Stimulated activated CD4-positive, alpha-beta T cell treated with anti-CD3 and anti-CD28 coated beads, Interleukin-15, amount 100 ng/mL, for 1 hour (primary cell): ENCODE data around the gene INTS14.
"Not testable (repeated sequence)": the region's sequence is repeated elsewhere in the genome, so short reads cannot be mapped to it uniquely, and the experiment has no call there.

Experiments used
- DNase-seq, 2 donors: peaks; one replicate each; pipeline ENCODE4 v3.0.0-alpha.2; 2020; ENCODE audit warnings: low read depth in 1 of 2, low spot score in 1 of 2

Gene INTS14

DNA sequence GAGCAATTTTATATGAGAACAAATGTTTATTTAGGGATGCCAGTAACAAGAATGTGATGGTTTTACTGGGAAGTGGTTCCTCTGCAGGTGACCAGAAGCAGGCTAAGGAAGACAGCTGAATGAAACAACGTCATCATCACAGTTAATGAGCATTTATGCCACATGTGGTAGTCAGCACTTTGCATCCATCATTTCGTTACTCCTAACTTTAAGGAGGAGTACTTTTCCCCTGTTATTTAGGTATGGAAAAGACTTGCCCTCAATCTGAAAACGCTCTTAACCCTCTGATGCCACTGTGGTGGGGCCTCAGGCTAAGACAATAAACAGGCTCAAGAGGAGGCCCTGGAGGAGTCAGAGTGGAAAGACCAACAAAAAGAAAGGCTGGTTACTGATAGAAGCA lies 31.2 kb downstream of the INTS14 start:
- no peak for DNase-seq

DNA sequence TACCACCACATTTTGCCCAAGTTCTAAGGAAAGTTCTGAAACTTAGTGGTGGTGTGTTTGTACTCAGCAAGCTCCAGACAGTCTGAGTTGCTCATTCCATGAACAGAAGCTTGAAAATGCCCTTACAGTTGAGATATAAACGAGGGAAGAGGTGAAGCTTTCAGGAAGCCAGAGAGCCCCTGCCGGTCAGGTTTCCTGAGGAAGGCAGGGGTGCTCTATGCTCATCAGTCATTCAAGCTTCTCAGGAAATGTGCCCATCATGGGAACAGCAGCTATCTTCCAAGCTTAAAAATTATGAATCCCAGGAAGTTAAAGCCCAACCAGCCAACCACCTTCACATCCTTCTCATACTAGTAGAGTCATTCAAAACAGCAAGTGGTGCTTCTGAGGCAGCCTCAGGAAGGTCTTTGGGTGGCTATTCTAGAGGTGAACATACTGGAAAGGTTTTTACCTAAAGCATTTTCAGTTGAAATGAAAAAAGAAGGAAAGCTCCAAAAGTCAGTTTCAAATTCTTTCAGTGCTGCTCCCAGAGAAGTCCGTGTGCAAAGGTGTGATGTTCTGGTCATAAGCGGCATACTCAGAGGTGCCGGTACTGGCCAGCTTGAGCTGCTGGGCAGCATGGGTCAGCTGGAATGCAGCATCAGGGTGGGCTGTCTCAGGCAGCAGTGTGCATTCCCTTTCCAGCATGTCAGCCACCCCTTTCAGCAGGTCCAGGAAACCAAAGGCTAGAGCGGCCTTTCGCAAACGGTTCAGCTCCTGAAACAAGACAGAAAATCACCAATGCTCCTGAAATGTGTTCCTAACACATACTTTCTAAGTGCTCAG lies 31.8 kb downstream of the INTS14 start:
- no peak for DNase-seq

DNA sequence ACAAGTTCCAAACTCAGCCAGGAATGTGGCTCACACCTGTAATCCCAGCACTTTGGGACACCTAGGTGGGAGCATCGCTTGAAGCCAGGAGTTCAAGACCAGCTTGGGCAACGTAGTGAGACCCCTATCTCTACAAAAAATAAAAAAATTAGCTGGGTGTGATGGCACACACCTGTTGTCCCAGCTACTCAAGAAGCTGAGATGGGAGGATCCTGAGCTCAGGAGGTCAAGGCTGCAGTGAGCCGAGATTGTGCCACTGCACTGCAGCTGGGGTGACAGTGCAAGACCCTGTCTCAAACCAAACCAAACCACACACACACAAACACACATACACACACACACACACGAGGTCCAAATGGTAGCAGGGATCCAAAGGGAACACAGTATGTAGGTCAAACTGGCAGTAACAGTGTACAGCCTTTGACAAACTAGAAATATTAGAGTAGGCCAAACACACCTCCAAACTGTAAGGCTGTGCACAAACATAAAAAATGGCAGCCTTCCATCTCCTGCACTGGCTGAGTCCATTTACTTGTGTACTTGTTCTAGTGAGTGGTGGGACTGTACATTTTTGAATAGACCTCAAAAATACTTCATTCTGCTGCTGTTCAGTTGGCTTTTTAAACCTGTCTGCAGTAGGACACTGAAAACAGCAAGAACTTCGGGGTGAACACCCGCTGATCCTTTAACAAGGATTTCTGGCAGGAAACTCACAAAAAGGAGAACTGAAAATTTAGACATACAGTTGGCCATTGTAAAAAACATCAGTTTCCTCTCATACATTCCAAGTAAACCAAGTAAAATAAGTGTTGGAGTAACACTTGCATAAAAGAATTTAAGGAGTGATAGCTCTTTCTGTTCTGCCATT lies 33.6 kb downstream of the INTS14 start:
- DNase-seq: no peak

DNA sequence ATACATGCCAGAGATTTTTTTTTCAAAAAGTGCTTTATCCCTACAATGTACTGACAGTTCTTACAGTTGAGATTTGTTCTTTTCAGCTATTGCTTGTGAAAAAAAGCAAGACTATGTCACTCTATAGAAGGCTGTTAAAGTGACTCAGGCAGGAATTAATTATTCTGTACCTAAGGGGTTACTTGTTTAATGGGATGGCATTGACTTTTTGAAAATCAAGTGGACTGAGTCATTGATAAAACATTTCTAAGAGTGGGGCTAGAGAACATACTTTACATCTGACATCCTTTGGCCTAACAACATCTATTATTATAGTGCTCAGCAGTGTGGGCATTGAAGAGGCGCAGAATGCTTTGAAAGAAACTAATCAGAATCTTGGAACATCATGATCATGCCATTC lies 34.3 kb downstream of the INTS14 start:
- DNase-seq: no peak

DNA sequence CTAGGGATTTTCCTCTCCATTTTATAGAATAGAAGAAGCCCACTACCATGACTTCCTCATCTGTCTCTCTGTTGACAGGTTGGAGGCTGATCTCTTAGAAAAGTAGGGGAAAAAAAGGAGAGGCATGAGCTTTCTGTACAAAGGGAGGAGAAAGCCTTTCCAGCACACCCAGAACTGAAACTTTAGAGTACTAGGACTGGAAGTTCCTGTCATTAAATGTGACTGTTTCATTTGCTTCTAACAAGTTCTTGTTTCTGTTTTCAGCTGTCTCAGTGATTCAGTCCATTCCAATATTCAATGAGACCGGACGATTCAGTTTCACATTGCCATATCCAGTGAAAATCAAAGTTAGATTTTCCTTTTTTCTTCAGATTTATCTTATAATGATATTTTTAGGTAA lies 39.0 kb downstream of the INTS14 start:
- no peak for DNase-seq

DNA sequence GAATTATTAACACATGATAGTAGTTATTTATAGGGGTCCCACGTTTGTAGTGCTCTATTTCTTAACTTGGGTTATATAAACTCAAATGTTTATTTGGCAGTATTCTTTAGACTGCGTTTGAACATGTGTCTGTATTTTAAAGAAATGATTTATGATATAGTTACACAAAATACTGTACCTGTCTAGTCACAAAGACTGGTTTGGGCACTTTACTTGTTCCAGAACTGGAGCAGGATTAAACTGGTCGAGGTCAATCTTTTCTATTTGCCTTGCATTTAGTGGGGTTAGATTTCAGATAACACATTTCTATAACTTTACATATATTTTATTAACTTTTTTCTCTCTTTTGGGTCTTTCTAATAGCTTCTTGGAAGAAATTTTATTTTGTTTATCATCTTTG lies 41.2 kb downstream of the INTS14 start:
- no peak for DNase-seq

DNA sequence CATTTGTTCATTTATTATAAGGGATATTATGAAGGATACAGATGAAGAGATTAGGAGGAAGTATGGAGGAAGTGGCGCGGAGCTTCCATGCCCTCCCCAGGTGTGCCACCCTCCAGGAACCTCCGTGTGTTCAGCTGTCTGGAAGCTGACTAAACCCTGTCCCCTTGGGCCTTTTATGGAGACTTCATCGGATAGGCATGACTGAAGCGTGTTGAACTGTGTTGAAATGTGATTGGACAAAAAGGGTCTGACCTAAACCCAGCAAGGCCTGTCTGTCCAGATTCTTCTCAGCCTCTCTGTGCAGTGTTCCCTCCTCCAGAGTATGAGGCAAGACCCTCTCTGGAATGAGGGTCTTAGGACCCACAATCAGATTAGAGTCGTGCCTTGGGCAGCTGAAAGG lies 49.0 kb downstream of the INTS14 start:
- DNase-seq: no peak

DNA sequence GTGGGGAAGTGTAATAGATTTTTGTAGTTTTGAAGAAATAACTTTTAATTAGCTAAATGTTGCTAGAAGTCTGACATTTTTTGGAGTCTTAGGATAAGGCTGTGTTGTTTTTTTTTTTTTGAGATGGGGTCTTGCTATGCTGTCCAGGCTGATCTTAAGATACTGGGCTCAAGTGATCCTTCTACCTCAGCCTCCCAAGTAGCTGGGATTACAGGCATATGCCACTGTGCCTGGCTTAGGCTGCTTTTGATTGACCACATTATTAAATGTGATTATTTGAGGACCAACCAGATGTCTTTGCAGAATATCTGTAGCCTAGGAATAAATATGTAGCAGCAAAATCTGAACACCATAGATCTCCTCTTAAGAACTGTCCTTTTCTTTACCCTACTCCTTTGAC lies 51.0 kb downstream of the INTS14 start:
- DNase-seq: no peak

DNA sequence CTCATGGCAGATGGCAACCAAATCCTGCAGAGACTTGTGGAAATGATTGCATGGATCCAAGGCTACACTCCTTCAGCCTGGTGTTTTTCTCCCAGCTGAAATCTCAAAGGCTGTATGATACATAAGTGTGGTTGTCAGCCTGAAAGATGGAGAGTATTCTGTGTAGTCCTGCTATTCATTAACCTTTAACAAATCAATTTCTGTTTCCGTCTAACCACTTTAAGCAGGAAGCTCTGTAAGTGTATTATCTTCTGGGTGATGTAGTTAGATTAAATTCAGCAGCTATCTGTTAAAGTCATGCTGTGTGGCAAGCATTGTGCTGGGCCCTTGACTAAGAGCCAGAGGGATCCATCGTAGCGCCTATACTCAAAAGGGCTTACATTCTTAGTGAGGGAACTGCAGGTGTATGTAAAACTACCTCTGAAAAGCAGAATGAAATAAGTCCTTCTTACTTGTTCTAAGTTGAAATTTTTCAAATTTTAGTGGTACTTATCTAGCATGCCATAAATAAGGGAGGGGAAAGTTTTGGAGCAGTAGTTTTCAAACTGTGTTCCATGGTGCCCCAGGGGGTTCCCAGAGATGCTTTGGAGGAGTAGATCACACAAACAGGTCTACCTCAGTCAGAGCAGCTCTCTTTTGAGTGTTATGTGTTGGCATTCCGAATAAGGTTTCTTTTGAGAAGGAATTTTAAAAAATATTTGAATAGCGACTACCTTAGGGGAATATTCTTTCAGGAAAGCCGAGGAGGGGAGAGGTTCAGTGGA lies 51.8 kb downstream of the INTS14 start:
- DNase-seq: no peak

DNA sequence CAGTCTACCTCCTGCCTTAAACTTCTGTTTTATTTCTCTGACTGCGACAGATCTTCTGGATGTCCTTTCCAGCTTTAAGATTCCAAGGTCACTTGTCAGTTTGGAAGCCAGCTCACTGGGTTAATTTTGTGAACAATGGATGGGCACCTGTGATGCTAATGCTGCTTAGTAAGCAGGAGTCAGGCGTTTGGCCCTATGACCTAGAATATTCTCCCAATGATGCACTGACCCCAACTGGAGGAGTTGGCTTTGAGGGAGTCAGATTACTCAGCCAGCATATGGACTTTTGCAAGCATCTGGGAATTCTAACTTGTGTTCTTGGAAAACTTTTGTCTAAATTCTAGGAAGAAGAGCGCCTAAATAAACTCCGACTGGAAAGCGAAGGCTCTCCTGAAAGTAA lies 52.6 kb downstream of the INTS14 start:
- no peak for DNase-seq

DNA sequence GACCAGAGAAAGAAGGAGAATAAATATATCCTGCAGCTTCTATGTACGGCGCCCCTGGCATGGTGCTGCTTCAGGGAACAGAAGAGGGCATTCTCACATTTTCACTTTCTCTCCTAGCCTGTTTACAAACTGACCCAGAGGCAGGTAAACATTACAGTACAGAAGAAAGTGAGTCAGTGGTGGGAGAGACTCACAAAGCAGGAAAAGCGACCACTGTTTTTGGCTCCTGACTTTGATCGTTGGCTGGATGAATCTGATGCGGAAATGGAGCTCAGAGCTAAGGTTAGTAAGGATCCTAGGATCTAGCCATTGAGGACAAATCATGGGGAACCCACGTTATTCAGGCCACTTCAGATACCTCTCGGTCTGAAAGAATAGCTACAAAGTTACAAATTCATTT lies 54.3 kb downstream of the INTS14 start:
- no peak for DNase-seq

DNA sequence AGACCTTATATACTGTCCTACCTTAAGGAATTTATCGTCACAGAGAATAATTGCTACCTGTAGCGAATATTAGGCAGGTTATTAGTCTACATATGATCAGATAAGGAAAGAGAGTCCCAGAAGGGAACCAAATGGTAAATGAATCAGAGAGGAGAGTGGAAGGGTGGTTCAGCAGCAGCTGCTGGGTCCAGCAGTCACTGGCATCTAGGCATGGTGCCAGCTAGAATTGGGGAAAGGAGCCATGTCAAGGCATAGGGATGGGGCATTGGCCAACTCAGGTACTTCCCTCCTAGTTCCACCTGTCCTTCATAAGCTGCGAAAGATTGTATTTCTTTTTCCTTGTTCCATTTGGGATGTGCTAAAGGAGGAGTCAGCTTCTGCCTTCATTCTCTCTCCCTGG lies 57.2 kb downstream of the INTS14 start:
- DNase-seq: no peak

DNA sequence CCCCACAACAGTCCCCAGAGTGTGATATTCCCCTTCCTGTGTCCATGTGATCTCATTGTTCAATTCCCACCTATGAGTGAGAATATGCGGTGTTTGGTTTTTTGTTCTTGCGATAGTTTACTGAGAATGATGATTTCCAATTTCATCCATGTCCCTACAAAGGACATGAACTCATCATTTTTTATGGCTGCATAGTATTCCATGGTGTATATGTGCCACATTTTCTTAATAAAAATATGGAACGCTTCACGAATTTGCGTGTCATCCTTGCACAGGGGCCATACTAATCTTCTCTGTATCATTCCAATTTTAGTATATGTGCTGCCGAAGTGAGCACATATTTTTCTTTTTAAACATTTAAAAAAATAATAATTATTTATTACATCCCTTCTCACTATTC lies 58.1 kb downstream of the INTS14 start:
- not testable (repeated sequence) for DNase-seq

DNA sequence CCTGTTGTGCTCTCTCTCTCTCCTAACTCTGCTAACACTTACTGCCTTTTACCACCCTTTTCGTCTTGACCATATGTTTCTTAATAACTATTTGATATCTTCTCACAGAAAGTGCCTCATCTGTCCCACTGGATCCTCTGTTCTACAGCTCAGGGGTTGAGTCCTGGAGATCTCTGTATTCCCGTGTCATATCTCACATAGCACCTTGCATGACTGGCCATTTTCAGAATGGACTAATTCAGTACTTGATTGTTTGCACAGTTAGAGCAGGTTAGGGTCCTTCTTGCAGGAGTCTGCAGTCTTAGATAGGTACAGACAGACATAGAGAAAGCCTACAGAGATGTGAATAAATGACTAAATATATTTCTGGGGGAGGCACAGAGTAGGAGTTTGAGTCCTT lies 59.7 kb downstream of the INTS14 start:
- DNase-seq: no peak

DNA sequence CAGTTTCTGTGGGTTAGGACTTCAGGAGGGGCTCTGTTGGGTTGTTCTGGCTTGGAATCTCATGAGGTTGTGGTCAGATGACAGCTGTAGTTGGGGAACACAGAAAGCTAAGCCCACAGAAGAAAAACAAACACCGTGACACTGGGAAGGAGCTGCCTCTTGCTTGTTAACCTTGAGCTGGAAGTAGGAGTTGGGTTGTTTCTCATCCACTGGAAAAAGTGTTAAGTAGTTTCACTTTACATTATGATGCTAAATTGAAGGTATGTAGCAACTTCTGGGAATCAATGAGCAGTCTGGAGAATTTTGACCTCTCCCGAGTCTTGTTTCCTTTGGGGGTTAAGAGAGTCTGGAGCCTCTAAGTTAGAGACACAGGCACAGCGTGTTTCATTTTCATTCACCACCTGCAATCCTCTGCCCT lies 60.2 kb downstream of the INTS14 start:
- DNase-seq: no peak

DNA sequence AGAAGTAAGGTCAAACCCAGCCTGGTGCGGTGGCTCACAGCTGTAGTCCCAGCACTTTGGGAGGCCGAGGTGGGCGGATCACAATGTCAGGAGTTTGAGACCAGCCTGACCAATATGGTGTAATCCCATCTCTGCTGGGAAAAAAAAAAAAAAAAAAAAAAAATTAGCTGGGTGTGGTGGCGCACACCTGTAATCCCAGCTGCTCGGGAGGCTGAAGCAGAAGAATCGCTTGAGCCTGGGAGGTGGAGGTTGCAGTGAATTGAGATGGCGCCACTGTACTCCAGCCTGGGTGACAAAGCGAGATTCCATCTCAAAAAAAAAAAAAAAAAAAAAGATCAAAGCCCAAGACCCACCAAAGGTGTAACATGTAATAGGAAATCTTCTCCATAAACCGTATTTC lies 61.6 kb downstream of the INTS14 start:
- DNase-seq: not testable (repeated sequence)

DNA sequence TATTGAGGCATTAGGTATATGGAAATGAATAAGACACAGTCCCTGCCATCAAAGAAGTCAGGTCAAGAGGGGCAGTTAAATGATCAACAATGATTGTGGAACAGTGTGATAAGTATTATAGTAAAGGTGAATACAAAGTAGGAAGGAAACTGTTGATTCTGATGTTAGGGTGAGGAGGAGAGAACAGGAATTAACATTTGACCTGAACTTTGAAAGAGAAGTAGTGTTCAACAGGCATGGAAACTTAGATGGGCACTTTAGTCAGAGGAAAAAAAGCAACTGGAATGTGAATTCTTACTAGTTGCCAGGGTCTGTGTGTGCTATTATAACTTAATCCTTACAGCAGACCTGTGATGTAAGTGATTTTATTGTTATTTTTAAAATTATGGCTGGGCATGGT lies 63.1 kb downstream of the INTS14 start:
- DNase-seq: no peak

DNA sequence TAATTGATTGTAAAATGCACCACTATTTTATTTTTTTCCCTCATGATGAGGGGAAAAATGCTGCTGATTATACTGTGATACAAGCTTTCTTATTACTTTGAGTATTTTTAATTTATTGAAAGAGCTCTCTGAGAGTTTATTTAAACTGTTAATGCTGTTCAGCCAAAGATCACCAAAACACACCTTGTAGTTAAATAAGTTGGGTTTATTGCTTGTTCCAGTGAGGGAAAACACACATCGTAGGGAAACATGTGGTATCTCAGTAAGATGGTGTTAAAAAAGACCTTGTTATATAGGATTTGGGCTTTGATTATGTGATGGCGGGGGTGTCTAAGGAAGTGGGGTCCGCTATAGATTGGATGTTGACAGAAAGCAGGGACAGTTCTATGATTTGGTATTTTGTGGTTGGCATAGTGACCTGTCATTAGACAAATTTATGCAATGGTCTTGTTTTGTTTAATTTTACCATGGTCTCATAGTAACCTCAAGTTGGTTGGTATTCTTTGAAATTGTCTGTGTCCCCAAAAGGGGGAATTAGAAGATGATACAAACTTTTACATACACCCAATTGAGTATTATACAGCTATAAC lies 69.6 kb downstream of the INTS14 start:
- no peak for DNase-seq

DNA sequence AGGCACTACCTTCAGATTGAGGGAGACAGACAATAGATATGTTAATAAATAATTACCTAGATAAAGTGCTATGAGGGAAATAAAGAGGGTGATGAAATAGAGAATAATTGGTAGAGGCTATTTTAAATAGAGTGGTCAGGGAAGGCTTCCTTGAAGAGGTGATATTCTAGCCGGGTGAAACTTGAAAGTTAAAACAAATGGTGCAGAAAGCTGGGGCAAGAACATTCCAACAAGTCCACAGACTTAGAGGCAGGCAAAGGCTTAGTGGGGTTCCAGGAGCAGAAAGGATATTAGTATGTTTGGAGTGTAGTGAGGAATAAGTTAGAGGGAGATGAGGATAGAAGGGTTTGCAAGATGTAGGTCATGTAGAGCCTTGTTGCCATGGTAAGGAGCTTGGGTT lies 70.6 kb downstream of the INTS14 start:
- no peak for DNase-seq

DNA sequence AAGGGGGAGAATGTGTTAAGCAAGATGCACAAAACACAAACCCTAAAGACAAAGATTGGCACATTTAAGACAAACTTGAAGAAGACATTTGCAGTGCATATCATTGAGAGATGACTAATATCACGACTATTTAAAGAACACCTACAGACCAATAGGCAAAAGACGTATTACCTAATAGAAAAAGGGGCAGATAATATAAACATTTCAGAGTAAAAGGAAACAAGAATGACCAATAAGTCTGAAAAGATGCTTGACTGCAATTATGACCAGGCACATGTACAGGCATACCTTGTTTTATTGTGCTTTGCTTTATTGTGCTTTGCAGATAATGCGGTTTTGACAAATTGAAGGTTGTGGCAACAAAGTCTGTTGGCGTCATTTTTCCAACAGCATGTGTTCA lies 75.7 kb downstream of the INTS14 start:
- no peak for DNase-seq

DNA sequence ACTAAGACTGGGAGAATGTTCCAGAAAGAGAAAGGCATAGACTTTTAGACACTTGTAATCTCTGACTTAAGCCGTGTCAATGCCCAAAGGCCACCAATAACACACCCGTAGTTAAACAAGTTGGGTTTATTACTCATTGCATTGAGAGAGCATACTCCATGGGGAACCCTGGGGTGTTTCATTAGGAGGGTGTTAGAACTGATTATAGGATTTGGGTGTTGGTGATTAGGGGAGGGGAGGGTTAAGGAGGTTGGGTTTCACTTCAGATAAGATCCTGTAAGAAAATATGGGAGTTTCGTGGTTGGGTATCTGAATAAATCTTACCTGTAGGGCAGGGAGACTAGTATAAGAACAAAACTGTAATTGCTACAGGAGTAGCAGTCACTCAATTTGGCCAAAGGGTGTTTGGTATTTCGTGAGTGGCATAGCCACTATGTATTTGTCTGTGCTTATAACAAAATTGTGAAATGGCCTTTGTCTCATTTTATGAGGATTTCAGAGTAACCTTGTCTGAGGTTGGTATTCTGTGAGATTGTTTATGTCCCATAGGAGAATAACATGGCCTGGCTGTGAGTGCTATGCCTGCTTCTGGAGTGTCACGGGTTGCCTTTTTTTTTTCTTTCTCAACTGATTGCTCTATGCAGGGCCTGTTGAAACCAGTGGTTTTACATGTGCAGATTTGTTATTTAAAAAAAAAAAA lies 77.7 kb downstream of the INTS14 start:
- no peak for DNase-seq
